Stimulated activated CD4-positive, alpha-beta T cell treated with anti-CD3 and anti-CD28 coated beads, Interleukin-2, amount 100 ng/mL, for 24 hours (primary cell): ENCODE results near the gene HBA1.
"Not testable (repeated sequence)": the region's sequence is repeated elsewhere in the genome, so short reads cannot be mapped to it uniquely, and the experiment has no call there.

Experiments
- DNase-seq, 2 donors: peaks; one replicate each; pipeline ENCODE4 v3.0.0-alpha.2; 2020

Gene HBA1

GRCh38 chr16:176006-176405 is 474 bp upstream of the HBA1 start:
- not testable (repeated sequence) for DNase-seq

- DNase-seq: no peak
Measured at GRCh38 chr16:177394-177822, 928 bp downstream of the HBA1 start.

- DNase-seq: no peak
Measured at GRCh38 chr16:177981-178667, 1.6 kb downstream of the HBA1 start.

GRCh38 chr16:178668-179015 is 2.2 kb downstream of the HBA1 start:
- no peak for DNase-seq

- DNase-seq: no peak
Measured at GRCh38 chr16:179211-180092, 3.0 kb downstream of the HBA1 start.

GRCh38 chr16:180101-180675 is 3.7 kb downstream of the HBA1 start, which contains the start of gene HBQ1:
HBQ1 (plus strand) TSS chr16:180459; CDS start chr16:180487, 28 bp downstream.
- DNase-seq: peak; percentile 54 to 61

- peak; percentile 36 to 90 for DNase-seq
Measured at GRCh38 chr16:180681-181564, 4.4 kb downstream of the HBA1 start.

GRCh38 chr16:181565-182021 is 5.1 kb downstream of the HBA1 start:
- peak in 1 of 2 donors; percentile 86 for DNase-seq

GRCh38 chr16:183005-183404 is 6.5 kb downstream of the HBA1 start:
- no peak for DNase-seq

- DNase-seq: no peak
Measured at GRCh38 chr16:185213-185612, 8.7 kb downstream of the HBA1 start.

GRCh38 chr16:185691-186090 is 9.2 kb downstream of the HBA1 start:
- no peak for DNase-seq

GRCh38 chr16:187330-187729 is 10.8 kb downstream of the HBA1 start:
- DNase-seq: no peak

GRCh38 chr16:188674-189073 is 12.2 kb downstream of the HBA1 start:
- no peak for DNase-seq

GRCh38 chr16:189604-190186 is 13.2 kb downstream of the HBA1 start:
- no peak for DNase-seq

- DNase-seq: no peak
Measured at GRCh38 chr16:191831-192230, 15.4 kb downstream of the HBA1 start.

- DNase-seq: no peak
Measured at GRCh38 chr16:192686-193085, 16.2 kb downstream of the HBA1 start.

- DNase-seq: no peak
Measured at GRCh38 chr16:193441-193840, 17.0 kb downstream of the HBA1 start.

- no peak for DNase-seq
Measured at GRCh38 chr16:194516-194915, 18.0 kb downstream of the HBA1 start.

GRCh38 chr16:200388-200787 is 23.9 kb downstream of the HBA1 start:
- DNase-seq: no peak

- DNase-seq: no peak
Measured at GRCh38 chr16:203246-203645, 26.8 kb downstream of the HBA1 start.

- DNase-seq: not testable (repeated sequence)
Measured at GRCh38 chr16:204046-204445, 27.6 kb downstream of the HBA1 start.

- DNase-seq: not testable (repeated sequence)
Measured at GRCh38 chr16:209359-209758, 32.9 kb downstream of the HBA1 start.
